Measurements from ENCODE around the gene SIRT7. TPM values are rescaled to one million over a fixed set of nuclear protein-coding genes. Genes with fewer than 3 reads are reported as not detected.
A peak's percentile ranks its signal among the peaks of the same experiment; 100 is the strongest.
"Not testable (repeated sequence)": the region's sequence is repeated elsewhere in the genome, so short reads cannot be mapped to it uniquely, and the experiment has no call there.

Gene SIRT7
- polyA plus RNA-seq, 1 donor from 2014 or later: 31.6 TPM

DNA sequence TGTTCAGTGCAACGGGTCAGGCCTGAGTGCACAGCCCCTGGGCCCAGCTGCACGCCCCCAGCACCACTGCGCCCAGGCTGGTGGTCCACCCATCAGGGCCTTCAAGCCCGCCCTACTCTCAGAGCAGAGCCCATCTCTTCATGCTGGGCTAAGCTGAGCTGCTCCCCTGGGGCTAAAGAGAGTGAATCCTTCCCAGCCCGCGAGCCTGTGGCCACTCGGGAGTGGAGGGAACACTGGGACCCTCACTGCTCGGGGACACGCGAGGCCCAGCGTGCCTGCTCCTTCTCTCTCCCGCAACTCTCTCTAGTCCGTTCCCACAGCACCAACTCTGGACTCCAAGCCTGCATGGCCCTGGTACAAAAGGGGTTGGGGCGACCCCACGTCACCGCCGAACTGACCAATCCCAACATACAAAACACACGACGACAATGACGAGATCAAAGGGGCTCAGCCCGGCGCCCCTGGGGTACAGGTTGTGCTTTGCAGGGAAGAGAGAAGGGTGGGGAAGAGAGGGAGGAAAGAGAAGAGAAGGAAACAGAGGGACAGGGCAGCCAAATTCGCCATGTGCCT is 4.1 kb upstream of the SIRT7 start:
- H3K4me1 Mint-ChIP-seq: peaks cover 10 to 19% (median 15%) of the 10 kb centered on the region in 3 donors
- no peaks in the 10 kb centered on the region for H3K27me3 Mint-ChIP-seq

DNA sequence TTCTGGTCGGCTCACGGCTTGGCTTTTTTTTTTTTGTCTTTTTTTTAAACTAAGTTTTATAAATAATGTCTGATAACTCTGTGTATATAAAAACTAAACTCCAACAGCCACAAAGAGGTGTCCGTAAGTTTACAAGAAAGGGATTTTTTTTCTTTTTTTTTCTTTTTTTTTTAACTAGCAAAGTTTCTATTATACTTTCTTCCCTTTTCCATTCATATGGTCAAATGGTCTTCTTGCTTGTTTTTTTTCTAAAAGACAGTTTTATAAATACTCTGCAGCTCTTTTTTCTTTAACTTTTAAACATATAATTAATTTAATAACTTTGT is 3.5 kb upstream of the SIRT7 start:
- H3K4me1 Mint-ChIP-seq: peaks cover 13 to 22% (median 18%) of the 10 kb centered on the region in 3 donors

More for the DNA sequence above, 4.1 kb upstream of the SIRT7 start:
- Mint-ChIP-seq H3K9me3 (no peaks in the 10 kb centered on the region), H3K36me3 (no peaks in the 10 kb centered on the region), H3K27ac (peak overlapping the region in 1 of 3 donors; percentile 43), H3K4me3 (peak overlapping the region in 2 of 4 donors; percentile 57 to 81)

DNA sequence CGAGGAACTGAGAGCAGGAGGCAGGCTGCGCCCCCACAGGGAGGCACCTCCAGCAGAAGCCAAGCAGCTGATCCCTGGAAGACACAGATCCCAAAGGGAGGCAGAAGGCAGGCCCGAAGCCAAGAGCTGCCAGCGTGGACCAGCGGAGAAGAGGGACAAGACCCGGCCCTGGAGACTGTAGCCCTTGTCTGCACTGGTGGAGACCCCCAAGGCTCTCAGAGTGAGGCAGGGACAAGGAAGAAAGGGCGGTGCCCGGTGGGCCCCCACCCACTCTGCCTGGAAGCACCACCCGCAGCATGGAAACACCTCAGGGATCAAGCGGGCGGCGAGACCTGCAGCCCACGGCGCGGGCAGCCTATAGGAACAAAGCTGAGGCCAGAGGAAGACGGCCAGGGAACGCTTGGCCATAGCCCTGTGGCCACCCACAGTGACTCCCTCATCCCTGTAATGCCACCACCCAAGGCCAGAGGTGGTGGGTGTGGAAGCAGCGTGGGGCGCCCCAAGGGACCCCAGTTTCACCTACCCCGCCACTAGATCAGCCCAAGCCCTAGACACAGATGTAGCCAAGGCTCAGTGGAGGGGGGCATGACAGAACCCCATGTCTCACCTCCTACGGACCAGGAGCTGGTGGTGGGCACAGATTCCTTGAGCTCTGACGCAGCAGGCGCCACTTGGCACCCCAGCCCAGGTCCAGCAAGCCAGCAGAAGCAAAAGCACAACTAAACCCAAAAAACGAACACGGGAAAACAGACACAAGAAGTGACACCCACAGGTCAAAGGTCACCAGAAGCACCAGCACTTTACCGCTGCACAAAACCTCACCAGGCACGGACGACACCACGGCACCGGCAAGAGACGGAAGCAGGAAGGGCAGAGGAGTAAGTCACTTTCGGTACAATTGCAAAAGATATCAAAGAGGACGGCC is 2.9 kb upstream of the SIRT7 start:
- H3K27ac Mint-ChIP-seq: peak overlapping the region in 1 of 3 donors; percentile 84
- peaks cover 10 to 18% (median 15%) of the 10 kb centered on the region in 3 donors for H3K4me1 Mint-ChIP-seq

More for the DNA sequence above, 3.5 kb upstream of the SIRT7 start:
- Mint-ChIP-seq H3K9me3 (no peaks in the 10 kb centered on the region), H3K27me3 (no peaks in the 10 kb centered on the region), H3K27ac (no peak overlapping the region), H3K36me3 (no peaks in the 10 kb centered on the region), H3K4me3 (peak overlapping the region in 1 of 4 donors; percentile 78)

DNA sequence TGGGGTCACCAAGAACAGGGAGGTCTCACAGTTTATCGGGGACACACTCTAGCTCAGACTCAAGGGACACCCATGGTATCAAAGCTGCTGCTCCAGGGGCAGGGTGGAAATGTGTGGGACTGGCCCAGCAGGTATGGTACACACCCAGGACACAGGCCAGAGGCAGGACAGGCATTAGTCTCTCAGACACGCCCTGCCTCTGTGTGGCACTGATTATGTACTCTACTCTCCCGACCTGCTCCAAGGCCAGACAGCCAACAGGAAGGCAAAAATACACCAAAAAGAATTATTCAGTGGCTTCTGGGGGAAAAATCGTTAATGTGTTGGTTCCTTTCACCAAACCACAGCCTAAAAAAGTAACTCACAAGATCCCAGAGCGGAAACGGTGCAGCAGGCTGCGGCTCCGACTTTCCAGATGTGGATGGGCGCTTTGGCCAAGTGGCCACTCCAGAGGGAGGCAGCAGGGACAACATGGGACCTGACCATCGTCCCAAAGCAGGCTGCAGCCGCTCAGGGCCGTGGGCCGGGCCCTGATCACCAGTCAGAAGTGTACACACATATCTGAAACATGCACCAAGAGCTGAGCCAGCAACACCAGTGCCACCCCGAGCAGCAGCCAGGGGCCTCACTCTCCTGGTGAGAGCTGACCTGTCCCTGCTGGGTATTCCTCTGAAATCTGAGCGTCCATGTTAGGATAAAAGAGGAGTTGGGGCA is 1.0 kb upstream of the SIRT7 start:
- H3K4me1 Mint-ChIP-seq: peaks cover 12 to 18% (median 14%) of the 10 kb centered on the region in 3 donors
- peak overlapping the region in 3 of 4 donors; percentile 34 to 92 (median 67) for H3K4me3 Mint-ChIP-seq
- no peaks in the 10 kb centered on the region for H3K36me3 Mint-ChIP-seq
- H3K27ac Mint-ChIP-seq: peak overlapping the region in 1 of 3 donors; percentile 84
- no peaks in the 10 kb centered on the region for H3K9me3 Mint-ChIP-seq
- no peaks in the 10 kb centered on the region for H3K27me3 Mint-ChIP-seq

More for the DNA sequence above, 2.9 kb upstream of the SIRT7 start:
- Mint-ChIP-seq H3K4me3 (peak overlapping the region in 1 of 4 donors; percentile 78), H3K27me3 (no peaks in the 10 kb centered on the region), H3K36me3 (no peaks in the 10 kb centered on the region), H3K9me3 (no peaks in the 10 kb centered on the region)

DNA sequence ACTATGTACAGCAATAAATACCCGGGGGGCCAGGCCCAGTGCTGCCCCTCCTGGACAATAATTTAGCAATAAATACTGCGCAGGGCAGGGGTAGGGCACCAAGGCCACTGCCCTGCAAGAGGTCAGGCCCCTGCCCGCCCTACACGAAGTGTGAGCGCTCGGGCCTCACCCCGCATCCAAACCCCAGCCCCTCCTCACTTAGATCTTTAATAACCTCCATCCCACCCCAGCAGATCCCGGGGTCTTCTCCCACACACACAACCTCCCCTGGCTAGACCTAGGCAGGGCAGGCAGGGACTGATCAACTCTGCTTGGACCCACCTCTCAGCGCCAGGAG is 325 bp upstream of the SIRT7 start:
- Mint-ChIP-seq H3K27ac (peak overlapping the region; percentile 43 to 84 (median 59)), H3K4me3 (peak overlapping the region; percentile 85 to 96 (median 91)), H3K4me1 (peaks cover 13 to 18% (median 14%) of the 10 kb centered on the region in 3 donors)
- not testable (repeated sequence) for H3K27me3 Mint-ChIP-seq, H3K36me3 Mint-ChIP-seq, H3K9me3 Mint-ChIP-seq

DNA sequence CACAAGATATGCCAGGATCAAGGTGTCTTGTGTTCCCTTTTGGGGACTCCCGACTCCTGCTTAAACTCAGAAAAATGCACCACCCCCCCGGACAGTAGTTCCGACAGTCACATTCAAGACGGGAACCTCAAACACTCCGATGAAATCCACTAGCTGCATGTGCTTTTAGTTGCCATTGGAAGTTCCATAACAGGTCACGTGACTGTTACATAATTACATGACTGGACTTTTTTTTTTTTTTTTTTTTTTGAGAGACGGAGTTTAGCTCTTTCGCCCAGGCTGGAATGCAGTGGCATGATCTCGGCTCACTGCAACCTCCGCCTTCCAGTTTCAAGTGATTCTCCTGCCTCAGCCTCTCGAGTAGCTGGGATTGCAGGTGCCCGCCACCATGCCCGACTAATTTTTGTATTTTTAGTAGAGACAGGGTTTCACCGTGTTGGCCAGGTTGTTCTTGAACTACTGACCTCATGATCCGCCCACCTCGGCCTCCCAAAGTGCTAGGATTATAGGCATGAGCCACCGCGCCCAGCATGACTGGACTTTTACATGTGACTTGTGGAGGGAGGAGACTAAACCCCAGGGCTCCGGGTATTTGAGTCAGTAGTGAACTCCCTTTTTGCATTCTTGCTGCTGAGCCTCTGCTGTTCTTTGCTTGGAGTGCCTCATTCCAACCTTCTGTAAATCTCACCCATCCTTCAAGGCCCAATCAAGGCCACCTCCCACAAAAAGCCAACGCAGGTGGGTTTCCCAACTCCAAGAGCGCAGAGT is 1.6 kb downstream of the SIRT7 start:
- Mint-ChIP-seq H3K4me3 (peak overlapping the region; percentile 82 to 92 (median 90)), H3K27ac (peak overlapping the region in 1 of 3 donors; percentile 77), H3K27me3 (no peaks in the 10 kb centered on the region), H3K9me3 (no peaks in the 10 kb centered on the region), H3K36me3 (no peaks in the 10 kb centered on the region), H3K4me1 (peaks cover 13 to 22% (median 19%) of the 10 kb centered on the region in 3 donors)

DNA sequence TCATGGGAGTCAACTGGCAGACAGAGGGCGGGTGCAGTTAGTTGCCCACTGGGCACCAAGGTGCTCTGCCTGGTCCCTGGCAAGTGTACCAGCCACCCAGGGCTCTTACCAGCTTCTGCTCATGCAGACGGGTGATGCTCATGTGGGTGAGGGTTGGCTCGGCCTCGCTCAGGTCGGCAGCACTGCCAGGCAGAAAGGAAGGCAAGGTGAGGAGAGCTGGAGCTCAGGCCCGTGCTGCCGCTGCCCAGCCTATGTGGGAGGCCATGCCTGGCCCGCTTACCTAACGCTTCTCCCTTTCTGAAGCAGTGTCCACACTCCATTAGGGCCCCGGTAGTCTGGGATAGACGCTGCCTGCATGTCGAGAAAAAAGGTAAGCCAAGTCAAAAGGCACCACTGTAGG is 2.6 kb downstream of the SIRT7 start:
- peak overlapping the region in 1 of 4 donors; percentile 92 for H3K4me3 Mint-ChIP-seq
- no peaks in the 10 kb centered on the region for H3K36me3 Mint-ChIP-seq
- H3K9me3 Mint-ChIP-seq: no peaks in the 10 kb centered on the region
- no peaks in the 10 kb centered on the region for H3K27me3 Mint-ChIP-seq
- H3K27ac Mint-ChIP-seq: peak overlapping the region in 1 of 3 donors; percentile 77
- H3K4me1 Mint-ChIP-seq: peaks cover 13 to 22% (median 19%) of the 10 kb centered on the region in 3 donors

DNA sequence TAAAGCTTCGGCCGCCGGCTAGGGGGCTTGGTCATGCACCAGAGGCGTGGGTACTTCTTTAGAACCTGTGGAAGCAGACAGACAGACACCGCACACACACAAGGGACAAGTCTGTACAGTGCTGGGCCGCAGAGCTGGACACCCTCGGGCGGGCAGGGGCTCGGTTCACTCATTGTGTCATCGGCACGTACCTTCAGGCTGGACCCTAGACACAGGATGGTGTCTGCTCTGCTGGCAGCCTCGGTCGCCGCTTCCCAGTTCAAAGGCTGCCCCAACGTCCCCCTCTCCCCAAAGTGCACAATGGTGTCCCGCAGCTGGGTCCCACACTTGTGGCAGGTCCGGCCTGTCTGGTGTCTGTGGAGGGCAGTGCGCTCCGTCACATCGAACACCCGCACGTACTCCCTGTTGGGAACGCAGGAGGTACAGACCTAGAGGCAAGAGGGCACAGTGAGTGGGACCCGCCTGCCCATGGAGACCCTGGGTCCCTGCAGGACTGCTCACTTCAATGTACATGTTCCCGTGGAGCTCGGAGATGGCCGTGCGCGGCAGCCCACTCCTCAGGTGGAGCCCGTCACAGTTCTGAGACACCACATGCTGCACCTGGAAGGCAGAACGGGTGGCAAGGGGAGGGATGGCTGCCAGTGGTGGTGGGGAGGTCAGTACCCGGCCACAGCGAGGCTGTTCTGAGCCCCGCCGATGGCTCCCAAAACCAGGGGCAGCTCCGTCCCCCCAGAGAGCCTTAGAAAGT is 3.7 kb downstream of the SIRT7 start:
- H3K27me3 Mint-ChIP-seq: no peaks in the 10 kb centered on the region
- peaks cover 13 to 22% (median 19%) of the 10 kb centered on the region in 3 donors for H3K4me1 Mint-ChIP-seq
- no peaks in the 10 kb centered on the region for H3K36me3 Mint-ChIP-seq
- H3K4me3 Mint-ChIP-seq: peak overlapping the region in 1 of 4 donors; percentile 92
- no peaks in the 10 kb centered on the region for H3K9me3 Mint-ChIP-seq
- H3K27ac Mint-ChIP-seq: peak overlapping the region in 1 of 3 donors; percentile 28

DNA sequence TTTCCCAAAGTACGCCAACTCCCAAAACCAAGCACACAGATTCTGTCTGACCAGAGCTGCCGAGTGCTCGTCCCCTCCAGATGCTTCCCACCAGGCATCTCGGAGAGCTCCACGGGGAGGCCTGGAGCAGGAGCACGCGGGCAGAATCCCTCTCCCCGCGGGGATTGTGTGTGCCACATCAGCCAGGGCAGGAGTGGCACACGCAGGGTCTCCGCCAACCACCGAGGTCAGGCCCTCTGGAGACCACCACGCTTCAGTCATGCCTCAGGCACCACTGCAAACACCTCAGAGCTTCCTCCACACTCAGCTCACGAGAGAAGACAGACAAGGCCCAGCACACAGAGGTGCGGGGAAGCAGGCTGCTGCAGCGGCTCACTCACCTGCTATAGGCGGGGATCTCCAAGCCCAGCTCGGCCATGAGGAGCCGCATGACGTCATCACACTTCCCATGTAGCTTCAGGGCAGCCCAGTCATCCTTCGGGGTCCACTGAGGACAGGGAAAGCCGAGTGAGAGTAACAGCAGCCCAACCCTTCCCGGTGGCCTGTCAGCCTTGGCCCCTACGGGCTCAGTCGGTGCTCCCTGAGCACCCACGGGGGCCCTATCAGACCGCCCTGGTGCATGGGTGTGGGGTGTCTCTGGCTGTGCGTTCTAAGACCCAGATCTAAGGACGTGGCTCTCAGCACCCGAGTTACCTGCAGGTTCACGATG is 4.4 kb downstream of the SIRT7 start:
- no peaks in the 10 kb centered on the region for H3K36me3 Mint-ChIP-seq
- peak overlapping the region in 1 of 3 donors; percentile 81 for H3K27ac Mint-ChIP-seq
- H3K9me3 Mint-ChIP-seq: no peaks in the 10 kb centered on the region
- H3K27me3 Mint-ChIP-seq: no peaks in the 10 kb centered on the region
- peaks cover 13 to 19% (median 17%) of the 10 kb centered on the region in 3 donors for H3K4me1 Mint-ChIP-seq
- peak overlapping the region in 1 of 4 donors; percentile 89 for H3K4me3 Mint-ChIP-seq

DNA sequence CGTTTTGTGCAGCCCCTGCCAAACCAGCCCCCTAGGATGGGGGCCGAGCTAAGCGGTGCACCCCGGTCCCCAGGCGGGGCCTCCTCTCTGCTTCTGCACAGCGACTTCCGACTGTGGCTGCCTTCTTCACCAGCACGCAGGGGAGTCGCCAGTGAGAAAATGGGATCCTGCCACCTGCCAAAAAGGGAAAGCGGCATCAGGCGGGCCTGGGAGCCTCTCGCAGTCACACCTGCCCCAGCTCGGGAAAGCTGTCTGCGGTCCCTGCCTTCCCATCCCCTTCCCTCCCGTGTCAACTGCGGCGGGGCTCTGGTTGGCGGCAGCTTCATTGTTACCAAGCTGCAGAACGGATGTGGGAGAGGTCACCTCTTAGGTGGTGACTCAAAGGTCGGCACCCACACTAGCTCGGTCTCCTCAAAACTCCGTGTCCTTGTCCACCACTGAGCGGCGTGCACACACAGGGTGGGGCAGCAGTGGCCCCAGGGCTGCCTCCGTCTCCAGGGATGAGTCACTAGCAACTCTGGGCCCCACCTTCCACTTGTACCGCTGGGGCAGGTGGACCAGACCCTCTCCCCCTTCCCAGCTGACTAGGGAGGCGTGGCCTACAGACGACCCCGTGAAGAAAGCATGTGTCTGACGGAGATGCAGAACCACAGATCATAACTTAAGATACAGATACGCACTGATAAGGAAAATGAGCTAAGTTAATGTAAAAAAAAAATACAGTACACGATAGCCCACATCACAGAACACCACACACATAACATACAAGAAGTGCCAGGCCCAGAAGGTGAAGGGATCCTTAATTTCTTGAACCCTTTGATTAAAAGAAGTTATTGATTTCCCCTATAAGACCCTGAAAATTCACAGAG is 5.3 kb downstream of the SIRT7 start:
- Mint-ChIP-seq H3K36me3 (no peaks in the 10 kb centered on the region), H3K27ac (peak overlapping the region in 1 of 3 donors; percentile 81), H3K4me3 (peak overlapping the region in 3 of 4 donors; percentile 12 to 89 (median 70)), H3K4me1 (peaks cover 9 to 16% (median 12%) of the 10 kb centered on the region in 3 donors), H3K27me3 (no peaks in the 10 kb centered on the region), H3K9me3 (no peaks in the 10 kb centered on the region)

DNA sequence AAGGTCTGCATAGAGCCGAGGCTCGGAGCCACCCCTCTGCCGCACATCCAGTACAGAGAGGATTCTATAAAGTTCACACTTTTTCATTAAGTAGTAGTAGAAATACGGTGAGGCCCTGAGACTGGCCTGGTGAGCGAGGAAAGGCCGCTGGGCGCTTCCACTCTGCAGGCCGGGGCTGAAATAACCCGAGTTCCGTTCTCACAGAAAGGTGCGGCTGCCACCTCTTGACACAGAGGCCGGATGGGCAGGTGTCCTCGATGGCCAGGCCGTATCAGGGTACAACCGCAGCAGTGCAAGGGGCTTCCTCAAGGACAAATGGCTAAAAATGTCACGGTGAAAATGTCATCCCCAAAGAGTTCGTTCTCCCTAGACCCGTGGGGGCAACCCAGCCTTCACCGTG is 6.0 kb downstream of the SIRT7 start:
- peak overlapping the region; percentile 59 to 81 (median 81) for H3K27ac Mint-ChIP-seq
- H3K9me3 Mint-ChIP-seq: no peaks in the 10 kb centered on the region
- no peaks in the 10 kb centered on the region for H3K36me3 Mint-ChIP-seq
- peaks cover 5 to 12% (median 8%) of the 10 kb centered on the region in 3 donors for H3K4me1 Mint-ChIP-seq
- H3K4me3 Mint-ChIP-seq: peak overlapping the region; percentile 70 to 85 (median 70)
- no peaks in the 10 kb centered on the region for H3K27me3 Mint-ChIP-seq

DNA sequence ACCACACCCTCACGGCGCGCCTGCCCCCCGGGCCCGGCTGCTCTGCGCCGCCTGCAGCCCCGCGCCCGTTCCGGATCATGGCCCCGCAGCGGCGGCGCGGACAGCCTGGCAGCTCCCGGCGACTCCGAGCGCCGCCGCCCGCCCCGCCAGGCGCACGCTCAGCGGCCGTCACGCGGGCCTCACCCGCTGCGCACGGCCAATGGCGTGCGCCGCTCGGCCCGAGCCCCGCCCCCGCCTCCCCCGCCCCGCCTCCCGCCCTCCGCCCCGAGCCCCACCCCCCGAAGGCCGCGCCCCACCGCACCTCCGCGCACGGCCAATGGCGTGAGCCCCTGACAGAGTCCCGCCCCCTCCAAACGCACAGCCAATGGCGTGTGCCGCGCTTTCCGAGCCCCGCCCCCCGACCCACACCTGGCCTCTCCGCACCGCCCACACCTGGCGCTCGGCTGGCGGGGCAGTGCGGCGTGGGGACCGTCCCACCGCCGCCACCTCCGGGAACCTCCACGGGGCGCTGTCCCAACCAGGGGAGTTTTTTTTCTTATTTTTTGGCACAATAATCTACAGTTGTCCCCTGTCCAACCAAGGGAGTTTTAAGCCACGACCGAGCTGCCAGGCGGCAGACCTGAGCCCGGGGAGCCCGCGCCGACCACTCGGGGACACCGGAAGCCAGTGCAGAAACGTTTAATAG is 6.6 kb downstream of the SIRT7 start, which contains the start of gene PCYT2:
TSS of gene PCYT2 (minus strand) at position 123 of the 685 bp plus-strand sequence. CDS start at position 79, 44 bp downstream.
- Mint-ChIP-seq H3K27me3 (no peaks in the 10 kb centered on the region), H3K4me3 (peak within 1 kb of the TSS; percentile 84 to 93 (median 89)), H3K4me1 (peaks cover 2 to 10% (median 5%) of the 10 kb centered on the region in 3 donors), H3K9me3 (no peaks in the 10 kb centered on the region), H3K27ac (peak within 1 kb of the TSS; percentile 59 to 81 (median 81)), H3K36me3 (no peaks in the 10 kb centered on the region)

All from IgD-negative memory B cell (primary cell).